ENCODE data around the gene TMEM59L. TPM values are rescaled to one million over a fixed set of nuclear protein-coding genes. Genes with fewer than 3 reads are reported as not detected.

The TMEM59L gene
- 0.40 and 1.5 TPM in 2 replicates for total RNA-seq
- 4.9 and 9.1 TPM in 2 replicates for polyA plus RNA-seq

DNA sequence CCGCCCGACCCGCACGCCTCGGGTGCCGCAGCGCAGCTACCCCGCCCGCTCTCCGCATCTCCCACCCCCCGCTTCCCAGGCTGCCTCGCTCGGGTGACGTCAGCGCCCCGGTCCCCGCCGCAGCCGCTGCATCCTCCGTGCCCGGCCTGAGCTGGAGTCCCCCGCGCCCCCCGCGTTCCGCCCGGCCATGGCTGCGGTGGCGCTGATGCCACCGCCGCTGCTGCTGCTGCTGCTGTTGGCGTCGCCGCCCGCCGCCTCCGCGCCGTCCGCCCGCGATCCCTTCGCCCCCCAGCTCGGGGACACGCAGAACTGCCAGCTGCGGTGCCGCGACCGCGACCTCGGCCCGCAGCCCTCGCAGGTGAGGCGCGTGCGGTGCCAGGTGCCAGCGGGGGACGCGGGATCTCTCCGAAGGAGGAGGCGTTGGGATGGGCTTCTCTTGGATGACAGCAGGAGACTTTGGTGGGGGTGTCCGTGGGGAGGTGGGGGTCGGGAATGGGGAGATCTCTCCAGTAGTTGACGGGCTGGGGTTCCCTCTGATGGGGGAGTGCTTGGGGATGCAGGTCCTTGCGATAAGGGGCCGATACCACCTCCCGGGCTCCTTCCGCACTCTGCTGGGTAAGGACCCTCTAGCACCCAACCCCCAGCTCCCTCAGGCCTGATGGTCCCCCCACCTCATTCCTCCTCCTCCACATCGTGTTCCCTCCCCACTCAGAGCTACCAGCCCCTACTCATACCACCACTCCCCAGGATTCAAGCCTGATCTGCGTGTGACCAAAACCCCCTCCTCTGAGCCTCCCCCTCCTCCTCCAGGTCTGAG, at the start of gene TMEM59L:
TMEM59L (plus strand) TSS at position 99 of the 817 bp plus-strand sequence; CDS start at position 188, 89 bp downstream.
- Histone ChIP-seq H3K9me3 (ENCODE audit: low read depth) (no peaks in the 10 kb centered on the region), H3K27me3 (peaks cover 80% of the 10 kb centered on the region), H2AFZ (peak within 1 kb of the TSS; percentile 60), H3K4me1 (ENCODE audit: insufficient read depth) (peaks cover 26% of the 10 kb centered on the region), H4K20me1 (ENCODE audit: insufficient read depth, poor library complexity, severe bottlenecking) (no peaks in the 10 kb centered on the region), H3K36me3 (replicated peaks; ENCODE audit: insufficient read depth, low read depth) (no peaks in the 10 kb centered on the region), H3K79me2 (no peaks in the 10 kb centered on the region), H3K4me2 (peak within 1 kb of the TSS; percentile 92), H3K9me2 (replicated peaks; ENCODE audit: insufficient read depth) (no peaks in the 10 kb centered on the region), H3K4me3 (peak within 1 kb of the TSS; percentile 45), H3K27ac (no peak within 1 kb of the TSS)
- TF ChIP-seq EZH2phosphoT487 (IDR thresholded peaks at IDR 0.05; ENCODE audit: low read depth, severe bottlenecking, unreplicated experiment) (no peak), EZH2 (IDR thresholded peaks at IDR 0.05; ENCODE audit: borderline replicate concordance) (peak; percentile 75)
- TF ChIP-seq, protein P1, sequence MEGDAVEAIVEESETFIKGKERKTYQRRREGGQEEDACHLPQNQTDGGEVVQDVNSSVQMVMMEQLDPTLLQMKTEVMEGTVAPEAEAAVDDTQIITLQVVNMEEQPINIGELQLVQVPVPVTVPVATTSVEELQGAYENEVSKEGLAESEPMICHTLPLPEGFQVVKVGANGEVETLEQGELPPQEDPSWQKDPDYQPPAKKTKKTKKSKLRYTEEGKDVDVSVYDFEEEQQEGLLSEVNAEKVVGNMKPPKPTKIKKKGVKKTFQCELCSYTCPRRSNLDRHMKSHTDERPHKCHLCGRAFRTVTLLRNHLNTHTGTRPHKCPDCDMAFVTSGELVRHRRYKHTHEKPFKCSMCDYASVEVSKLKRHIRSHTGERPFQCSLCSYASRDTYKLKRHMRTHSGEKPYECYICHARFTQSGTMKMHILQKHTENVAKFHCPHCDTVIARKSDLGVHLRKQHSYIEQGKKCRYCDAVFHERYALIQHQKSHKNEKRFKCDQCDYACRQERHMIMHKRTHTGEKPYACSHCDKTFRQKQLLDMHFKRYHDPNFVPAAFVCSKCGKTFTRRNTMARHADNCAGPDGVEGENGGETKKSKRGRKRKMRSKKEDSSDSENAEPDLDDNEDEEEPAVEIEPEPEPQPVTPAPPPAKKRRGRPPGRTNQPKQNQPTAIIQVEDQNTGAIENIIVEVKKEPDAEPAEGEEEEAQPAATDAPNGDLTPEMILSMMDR (IDR thresholded peaks at IDR 0.05; ENCODE audit: poor library complexity): no peak
- under 1% methylated on average over 46 of the region's 70 CpGs for WGBS (ENCODE audit: low lambda C conversion rate, missing lambda C conversion rate)
- DNase-seq (ENCODE audit: low spot score): no peak

DNA sequence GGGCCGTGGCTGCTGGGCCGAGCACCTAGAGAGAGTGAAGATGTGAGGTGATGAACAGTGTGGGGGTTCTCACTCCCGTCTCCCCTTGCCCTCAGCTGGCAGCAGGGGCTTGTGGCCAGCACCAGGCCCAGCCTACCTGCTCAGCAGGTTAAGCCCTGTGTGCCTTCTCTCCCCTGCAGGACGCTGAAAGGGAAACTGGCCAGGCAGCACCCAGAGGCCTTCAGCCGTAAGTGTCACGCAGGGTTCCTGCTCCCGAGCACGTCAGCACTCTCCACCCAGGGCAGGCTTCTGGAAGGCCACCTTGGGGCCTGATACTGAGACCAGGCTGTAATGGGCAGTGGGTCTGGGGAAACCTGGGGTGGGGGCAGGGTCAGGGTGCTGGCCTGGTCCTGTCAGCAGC, 45.7 kb upstream of the TMEM59L start:
- H3K4me3 ChIP-seq: no peak overlapping the region
- H3K9me3 ChIP-seq (ENCODE audit: low read depth): no peaks in the 10 kb centered on the region
- H3K27ac ChIP-seq: no peak overlapping the region
- H3K27me3 ChIP-seq: no peaks in the 10 kb centered on the region
- H3K9me2 ChIP-seq (replicated peaks; ENCODE audit: insufficient read depth): no peaks in the 10 kb centered on the region
- no peaks in the 10 kb centered on the region for H4K20me1 ChIP-seq (ENCODE audit: insufficient read depth, poor library complexity, severe bottlenecking)
- H2AFZ ChIP-seq: no peak overlapping the region
- peaks cover 2% of the 10 kb centered on the region for H3K79me2 ChIP-seq
- TF ChIP-seq EZH2phosphoT487 (IDR thresholded peaks at IDR 0.05; ENCODE audit: low read depth, severe bottlenecking, unreplicated experiment): no peak
- TF ChIP-seq, protein P1 (IDR thresholded peaks at IDR 0.05; ENCODE audit: poor library complexity): no peak
- H3K36me3 ChIP-seq (replicated peaks; ENCODE audit: insufficient read depth, low read depth): no peaks in the 10 kb centered on the region
- 97% methylated on average over 8 of the region's 8 CpGs for WGBS (ENCODE audit: low lambda C conversion rate, missing lambda C conversion rate)
- no peaks in the 10 kb centered on the region for H3K4me1 ChIP-seq (ENCODE audit: insufficient read depth)
- DNase-seq (ENCODE audit: low spot score): no peak
- no peak overlapping the region for H3K4me2 ChIP-seq

DNA sequence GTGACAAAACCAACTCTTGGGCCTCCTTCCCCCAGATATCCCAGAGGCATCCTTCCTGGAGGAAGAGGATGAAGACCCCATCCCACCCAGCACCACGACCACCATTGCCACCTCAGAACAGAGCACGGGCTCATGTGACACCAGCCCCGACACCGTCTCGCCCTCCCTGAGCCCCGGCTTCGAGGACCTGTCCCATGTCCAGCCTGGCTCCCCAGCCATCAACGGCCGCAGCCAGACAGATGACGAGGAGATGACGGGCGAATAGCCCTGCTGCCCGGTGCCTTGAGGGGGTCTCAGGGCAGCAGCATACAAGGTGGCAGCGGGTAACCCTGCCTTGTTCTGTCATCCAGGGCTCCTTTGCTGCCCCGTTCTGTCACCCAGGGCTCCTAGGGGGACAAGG, 44.3 kb upstream of the TMEM59L start:
- Histone ChIP-seq H3K79me2 (peaks cover 16% of the 10 kb centered on the region), H3K4me3 (no peak overlapping the region), H4K20me1 (ENCODE audit: insufficient read depth, poor library complexity, severe bottlenecking) (peaks cover 13% of the 10 kb centered on the region), H3K4me1 (ENCODE audit: insufficient read depth) (peaks cover 11% of the 10 kb centered on the region), H3K27me3 (no peaks in the 10 kb centered on the region), H3K9me2 (replicated peaks; ENCODE audit: insufficient read depth) (no peaks in the 10 kb centered on the region), H3K27ac (no peak overlapping the region), H3K4me2 (no peak overlapping the region), H2AFZ (no peak overlapping the region), H3K36me3 (replicated peaks; ENCODE audit: insufficient read depth, low read depth) (no peaks in the 10 kb centered on the region), H3K9me3 (ENCODE audit: low read depth) (no peaks in the 10 kb centered on the region)
- TF ChIP-seq, protein P1 (IDR thresholded peaks at IDR 0.05; ENCODE audit: poor library complexity): no peak
- TF ChIP-seq EZH2 (IDR thresholded peaks at IDR 0.05; ENCODE audit: borderline replicate concordance): no peak
- no peak for TF ChIP-seq EZH2phosphoT487 (IDR thresholded peaks at IDR 0.05; ENCODE audit: low read depth, severe bottlenecking, unreplicated experiment)
- DNase-seq (ENCODE audit: low spot score): no peak
- 100% methylated on average over 15 of the region's 15 CpGs for WGBS (ENCODE audit: low lambda C conversion rate, missing lambda C conversion rate)
